ENCODE measurements around the gene POLD1.

- TF ChIP-seq CTCF (IDR thresholded peaks at IDR 0.05) (no peak), POLR2A (IDR thresholded peaks at IDR 0.05) (no peak)
Measured at GRCh38 chr19:50413531-50413930, 29.4 kb downstream of the POLD1 start.

All from right lobe of liver (tissue), 4 donors.